Eye (tissue), 1 donor: ENCODE measurements around the gene PAPOLA.
A peak's percentile ranks its signal among the peaks of the same experiment; 100 is the strongest.

Experiments used
- DNase-seq: peaks from one replicate; pipeline ENCODE4 v3.0.0-alpha.2; 2015

Gene PAPOLA

DNA sequence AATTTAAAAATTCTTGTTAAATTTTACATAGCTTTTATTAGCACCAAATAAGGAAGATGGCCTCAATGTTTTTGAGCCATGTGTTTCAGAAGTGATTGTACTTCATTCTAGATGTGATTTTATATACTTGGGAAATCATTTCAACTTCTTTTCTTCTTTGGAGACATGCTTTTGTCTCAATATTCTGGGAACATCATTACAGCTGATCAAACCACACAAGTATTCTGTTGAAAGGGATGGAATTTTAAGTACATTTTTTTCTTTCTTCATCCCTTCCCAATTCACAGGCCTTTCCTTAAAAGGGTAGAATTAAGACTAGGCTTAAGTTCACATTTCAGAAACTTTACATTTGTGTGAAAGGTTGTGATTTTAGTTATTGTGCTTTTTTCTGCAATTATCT is 66.4 kb downstream of the PAPOLA start:
- no peak for DNase-seq

DNA sequence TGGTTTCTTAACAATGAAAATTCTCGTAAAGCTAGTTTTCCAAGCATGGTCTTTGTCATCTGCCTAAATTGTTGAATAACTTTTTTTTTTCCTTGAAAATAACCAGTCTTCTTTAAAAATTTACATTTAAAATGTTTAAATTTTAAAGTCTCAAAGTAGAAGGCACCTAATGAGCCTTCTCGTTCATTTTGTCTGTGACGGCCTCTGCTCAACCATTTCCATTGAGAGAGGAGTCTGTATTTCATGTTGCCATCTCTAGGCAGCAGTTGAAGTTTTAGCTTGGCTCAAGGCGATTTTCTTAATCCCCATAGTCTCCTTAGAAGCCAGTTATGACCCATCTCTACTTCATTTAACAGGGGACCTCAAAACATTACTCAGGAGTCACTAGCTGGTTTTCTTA is 69.1 kb downstream of the PAPOLA start:
- DNase-seq = no peak

DNA sequence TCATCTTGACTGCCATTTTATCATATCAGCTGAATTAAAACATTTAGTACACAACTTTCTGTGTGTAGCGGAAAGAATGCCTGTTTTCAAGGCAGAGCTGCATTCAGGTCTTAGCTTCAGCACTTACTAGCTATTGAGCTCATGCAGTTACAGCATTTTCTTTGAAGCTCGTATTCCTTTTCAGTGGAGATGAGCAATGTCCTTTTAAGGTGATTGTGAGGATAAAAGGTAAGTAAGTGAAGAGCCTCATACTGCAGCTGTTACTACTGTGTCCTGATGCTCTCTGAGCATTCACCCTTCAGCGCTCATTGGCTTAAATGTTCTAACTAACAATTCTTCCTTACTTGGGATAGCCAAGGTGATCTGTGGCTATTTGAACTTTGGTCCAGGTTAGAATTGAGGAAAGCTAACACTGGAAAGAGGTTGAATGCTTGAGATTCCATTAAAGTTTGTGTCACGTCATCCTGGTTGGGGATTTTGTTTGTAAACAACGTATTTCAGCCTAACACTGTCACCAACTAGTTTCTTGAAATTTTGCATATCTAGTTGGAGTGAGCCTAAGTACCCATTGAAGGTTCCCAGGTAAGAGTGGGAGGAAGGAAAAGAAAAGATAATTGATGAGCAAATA is 71.4 kb downstream of the PAPOLA start:
- DNase-seq = no peak

DNA sequence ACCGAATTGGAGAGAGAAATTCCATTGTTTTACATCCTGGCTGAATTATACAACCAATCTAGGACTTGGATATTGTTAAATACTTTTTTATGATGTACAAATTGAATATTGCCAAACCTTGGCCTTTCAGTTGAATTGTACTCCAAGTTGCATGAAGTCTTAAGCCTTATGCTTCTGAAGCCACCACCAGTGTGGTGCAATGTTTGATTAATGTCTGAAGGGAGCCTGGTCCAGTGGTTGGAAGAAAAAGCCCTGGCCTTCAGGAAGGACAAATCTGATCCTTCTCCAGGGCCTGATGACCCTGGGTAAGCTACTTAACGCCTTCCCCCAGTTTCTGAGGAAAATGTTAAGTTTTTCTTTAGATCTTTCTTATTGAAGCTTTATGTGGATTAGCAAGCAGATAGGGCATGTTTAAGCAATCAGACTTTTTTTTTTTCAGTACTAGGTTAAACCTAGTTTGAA is 72.0 kb downstream of the PAPOLA start:
- no peak for DNase-seq

DNA sequence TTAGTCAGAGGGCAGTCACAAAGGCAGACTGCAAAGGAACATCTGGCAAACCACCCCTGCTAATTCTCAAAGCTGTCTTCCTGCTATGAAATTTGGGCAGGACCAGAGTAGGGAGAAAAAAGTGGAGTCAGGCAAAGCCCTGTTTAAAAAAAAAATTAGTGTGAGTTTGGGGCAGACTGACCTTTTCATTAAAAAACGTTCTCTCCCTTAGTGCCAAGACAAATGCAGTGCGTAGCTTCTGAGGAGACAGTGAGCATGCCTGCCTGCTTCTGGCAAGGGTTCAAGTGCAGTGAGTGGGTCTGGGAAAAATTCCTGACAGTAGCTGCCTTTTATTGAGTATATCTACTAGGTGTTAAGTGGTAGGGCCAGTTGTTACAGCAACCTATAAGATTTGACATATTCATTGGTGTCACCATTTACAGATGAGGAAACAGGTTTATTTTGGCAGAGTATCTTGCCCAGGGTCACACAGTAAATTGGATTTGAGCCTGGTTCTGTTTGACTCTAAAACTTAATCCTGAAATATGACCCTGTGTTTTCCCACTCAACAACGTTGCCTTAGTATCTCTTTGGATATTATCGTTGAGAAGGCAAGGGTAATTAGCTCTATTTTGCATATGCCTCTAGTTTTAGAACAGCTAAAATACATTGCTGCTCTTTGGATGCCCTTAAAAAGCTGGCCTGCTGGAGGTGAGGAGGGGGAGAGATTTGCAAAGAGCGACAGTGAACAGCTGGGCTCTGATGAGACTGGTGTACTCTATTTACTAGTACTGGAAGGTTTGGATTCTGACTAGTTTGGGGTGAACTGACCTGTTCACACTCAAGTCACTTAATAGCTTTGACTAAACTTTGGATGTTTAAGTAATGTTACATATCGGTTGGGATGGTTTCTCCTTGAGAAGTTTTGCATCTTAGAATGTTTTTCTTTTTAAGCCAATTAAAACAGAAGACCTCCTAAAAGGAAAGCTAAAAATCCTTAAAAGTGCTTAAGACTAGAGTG is 72.8 kb downstream of the PAPOLA start:
- no peak for DNase-seq

DNA sequence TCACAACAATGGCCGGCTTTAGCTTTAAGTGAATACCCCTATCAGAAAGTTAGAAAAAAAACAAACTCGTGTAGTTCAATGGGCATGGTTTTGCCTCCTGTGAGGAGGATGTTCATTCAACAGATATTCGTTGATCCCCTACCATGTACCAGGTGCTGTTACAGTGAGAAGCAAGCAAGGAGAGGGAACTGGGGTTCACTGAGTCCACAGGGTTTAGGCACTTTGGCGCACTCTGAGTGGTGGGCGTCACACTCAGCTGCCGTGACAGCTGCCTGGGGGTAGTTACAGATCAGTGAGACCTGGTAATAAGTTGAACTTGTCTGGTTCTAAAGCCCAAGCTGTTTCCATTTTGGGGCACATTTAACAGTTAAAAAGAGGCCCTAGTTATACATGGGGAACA is 74.2 kb downstream of the PAPOLA start:
- DNase-seq = no peak

DNA sequence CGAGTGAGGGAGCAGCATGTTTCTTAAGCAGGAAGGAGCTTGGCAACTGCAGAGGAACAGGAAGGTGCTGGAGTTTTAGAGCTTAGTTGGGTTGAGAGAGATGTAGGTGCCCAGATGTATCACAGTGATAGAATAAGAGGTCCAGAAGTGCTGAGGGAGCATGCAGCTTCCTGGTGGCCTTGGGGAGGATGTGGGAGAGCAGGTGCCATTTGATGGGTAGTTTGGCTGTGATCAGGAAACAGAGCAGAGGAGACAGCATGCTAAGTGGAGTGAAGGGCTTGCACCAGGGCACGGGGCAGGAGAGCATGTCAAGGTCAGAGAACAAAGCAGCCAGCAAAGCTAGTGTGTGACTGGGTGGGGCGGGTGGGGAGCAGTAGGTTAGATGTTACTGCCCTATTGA is 74.8 kb downstream of the PAPOLA start:
- DNase-seq = no peak

DNA sequence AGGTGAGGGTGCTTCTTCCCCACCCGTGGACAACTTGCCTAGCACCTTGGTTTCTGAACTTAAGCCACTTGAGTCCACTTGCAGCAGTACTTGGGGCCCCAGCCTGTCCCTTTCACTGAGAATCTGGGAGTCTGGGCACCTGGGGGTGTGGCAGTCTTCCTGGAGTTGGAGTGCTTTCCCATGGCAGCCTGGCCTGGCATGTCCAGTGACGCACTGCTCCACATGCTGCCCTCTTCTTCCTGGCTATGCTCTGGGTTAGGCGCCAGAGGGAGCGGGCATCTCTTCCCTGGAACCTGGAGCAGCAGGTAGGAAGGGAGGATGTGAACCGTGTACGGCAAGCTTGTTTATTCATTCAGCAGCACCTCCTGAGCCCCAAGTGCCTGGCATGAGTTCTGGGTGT is 76.4 kb downstream of the PAPOLA start:
- DNase-seq = no peak

DNA sequence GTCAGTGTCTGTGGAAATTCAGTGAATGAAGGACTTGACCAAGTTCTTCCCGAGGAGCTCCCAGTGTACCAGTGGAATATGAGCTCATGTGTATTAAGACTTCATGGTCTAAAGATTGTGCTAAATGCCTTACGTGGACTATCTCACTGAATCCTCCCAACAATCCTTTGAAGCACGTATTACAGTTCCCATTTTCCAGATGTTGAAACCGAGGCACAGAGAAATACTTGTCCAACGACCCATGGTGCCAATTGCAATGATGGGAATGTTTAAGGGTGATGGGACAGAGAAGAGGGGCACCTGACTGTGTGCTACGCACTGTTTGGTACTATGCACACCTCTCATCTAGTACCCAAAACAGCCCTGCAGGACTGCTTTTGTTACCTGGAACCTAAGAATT is 77.2 kb downstream of the PAPOLA start:
- no peak for DNase-seq

DNA sequence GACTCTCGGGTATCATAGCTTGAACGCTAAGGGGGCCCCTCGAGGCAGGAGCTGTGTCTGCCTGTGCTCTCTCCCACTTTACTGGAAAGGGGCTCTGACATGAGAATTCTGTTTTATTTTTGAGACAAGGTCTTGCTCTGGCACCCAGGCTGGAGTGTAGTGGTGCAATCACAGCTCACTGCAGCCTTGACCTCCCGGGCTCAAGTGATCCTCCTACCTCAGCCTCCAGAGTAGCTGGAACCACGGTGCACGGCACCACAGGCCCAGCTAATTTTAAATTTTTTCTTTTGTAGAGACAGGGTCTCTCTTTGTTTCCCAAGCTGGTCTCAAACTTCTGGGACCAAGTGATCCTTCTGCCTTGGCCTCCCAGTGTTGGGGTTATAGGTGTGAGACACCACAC is 77.7 kb downstream of the PAPOLA start:
- no peak for DNase-seq

DNA sequence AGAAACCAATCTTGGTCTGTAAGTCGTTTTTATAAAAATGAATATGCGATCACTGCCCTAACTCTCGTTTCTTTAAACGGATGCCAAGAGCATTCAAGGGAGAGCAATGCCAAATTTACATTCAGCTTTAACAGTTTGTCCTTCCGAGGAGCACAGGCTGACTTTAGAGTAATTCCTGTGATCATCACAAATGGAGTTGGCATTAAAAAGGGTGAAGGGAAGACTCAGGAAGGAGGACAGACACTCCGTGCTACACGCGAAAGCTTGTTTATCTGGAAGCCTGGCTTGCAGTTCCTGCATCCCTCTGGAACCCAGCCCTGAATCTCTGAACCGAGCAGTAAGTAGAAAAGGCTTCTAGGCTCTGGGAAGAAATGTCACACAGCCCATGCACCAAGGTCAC is 78.4 kb downstream of the PAPOLA start:
- DNase-seq = no peak

DNA sequence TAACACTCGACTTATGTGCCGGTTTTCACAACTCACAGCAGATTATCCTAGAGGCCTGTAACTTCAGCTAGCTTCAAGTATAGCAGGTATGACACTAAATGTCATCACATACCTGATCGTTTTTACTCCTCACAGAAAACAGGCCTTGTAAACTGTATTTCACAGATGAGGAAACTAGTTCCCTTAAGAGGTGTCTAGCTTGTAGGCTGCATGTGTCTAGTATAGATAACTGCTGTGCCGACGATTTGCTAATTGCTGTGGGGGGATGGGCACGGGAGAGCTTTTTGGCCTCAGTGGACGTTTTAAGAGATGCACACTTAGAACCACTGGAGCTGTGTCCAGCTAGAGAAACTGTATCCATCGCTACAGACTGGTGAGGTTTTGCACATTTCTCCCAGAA is 78.8 kb downstream of the PAPOLA start:
- DNase-seq = no peak

DNA sequence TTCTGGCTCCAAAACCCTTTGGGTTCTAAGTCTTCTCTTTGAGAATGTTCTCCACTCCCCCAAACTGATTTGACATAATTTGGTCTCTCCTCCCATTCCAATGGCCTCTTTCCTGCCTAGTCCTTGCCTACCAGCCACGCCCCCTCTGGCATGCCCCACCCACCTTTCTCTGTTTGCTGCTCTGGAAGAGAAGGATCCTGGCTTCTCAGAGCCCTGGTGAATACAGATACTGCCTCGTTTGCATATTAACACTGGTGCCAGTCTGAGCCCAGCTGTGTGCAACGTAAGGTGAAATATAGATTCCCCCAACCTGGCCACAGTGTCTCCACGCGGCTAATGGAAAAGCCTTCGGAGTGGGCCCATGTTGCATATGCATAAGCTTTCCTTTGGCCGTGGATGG is 79.7 kb downstream of the PAPOLA start:
- no peak for DNase-seq

DNA sequence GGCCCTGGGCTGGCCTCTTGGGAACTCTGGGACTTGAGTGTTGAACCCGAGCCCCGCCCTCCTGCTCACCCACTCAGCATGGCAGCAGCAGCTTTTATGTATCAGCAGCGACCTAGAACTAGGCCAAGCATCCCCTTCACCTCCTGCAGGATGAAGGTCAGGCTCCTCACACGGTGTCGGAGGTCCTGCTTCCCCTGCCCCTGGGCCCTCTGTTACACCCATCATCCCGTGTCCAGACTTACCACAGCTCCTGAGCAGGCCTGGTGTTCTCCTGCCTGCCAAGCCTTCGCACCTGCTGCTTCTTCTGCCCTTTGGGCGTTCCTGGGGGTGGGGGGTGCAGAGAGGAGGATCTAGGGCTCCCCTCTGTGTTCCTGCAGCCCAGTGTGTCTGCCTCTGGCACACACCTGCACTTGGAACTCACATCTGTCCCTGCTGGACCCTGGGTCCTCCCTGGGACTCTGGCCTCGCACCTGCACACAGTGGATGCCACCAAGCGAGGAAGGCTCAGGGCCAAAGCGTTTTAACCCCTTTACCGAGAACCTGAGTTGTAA is 80.3 kb downstream of the PAPOLA start:
- DNase-seq = no peak

DNA sequence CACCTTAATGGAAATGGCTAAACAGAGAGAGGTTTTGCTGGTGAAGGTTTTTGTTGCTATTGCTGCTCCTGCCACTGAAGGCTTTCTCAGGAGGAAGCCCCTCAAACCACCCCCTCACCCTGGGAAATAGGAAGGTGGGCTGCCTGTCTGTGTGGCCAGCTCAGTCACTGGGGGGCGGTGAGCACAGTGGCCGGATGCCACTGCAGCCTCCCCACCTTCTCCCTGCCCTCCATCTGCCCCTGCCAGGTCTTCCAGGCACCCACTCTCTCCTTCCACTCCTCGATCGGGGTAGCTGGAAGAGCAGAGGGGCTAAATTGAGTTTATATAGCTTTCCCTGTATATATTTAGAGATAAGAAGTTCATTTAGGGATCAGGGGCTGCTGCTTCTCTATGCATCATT is 80.8 kb downstream of the PAPOLA start:
- no peak for DNase-seq

DNA sequence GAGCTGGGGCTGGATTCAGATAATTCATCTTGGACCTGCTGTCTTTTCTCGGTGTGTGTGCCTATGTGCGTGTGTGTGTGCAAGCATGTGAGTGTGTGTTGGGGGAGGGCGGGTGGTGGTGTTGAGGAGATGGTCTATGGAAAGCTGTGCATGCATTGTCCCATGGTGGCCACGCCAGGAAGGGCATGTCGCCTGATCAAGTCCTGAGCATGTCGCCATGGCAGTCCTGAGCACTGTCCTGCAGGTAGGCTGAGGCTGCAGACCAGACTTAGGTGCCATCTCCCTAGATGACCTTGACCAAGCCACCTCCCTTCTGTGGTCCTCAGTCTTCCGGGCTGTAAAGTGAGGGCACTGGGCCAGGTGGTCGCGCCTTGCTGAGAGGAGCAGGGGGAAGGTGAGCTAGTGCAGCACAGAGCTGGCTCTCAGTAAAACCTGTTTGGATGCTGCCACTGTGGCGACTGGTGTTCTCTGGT is 81.4 kb downstream of the PAPOLA start:
- no peak for DNase-seq

DNA sequence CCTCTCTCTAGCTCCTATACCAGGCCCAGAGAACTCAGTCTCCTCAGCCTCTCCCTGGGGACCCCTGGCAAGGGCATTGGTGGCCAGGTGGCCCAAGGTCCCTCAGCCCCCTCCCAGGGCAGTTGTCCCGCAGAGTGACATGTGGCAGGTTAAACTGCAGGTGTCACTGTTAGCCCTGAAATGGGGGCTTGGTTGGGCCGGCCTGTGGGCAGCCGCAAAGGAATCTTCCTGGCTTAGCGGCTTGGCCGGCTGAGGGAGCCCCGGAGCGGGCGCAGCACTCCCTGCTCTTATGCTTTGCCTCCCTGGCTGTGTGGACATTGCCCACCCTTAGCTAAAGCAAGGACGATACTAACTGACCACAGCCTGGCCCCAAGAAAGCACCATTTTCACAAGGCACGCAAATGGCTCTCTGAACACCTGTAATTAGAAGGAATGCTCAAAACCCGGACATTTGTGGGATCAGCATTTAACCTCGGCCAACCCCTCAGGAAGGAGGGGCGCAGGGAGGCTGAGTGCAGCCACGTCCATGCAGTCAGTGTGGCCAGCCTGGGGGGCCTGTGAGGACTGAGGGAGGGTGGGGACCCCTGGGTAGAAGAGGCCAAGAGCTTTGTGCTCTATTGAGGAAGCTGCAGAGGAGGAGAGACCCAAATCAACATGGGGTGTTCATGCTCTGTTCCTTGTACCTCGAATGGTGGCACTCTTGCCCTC is 82.2 kb downstream of the PAPOLA start:
- DNase-seq = peak; percentile 88

DNA sequence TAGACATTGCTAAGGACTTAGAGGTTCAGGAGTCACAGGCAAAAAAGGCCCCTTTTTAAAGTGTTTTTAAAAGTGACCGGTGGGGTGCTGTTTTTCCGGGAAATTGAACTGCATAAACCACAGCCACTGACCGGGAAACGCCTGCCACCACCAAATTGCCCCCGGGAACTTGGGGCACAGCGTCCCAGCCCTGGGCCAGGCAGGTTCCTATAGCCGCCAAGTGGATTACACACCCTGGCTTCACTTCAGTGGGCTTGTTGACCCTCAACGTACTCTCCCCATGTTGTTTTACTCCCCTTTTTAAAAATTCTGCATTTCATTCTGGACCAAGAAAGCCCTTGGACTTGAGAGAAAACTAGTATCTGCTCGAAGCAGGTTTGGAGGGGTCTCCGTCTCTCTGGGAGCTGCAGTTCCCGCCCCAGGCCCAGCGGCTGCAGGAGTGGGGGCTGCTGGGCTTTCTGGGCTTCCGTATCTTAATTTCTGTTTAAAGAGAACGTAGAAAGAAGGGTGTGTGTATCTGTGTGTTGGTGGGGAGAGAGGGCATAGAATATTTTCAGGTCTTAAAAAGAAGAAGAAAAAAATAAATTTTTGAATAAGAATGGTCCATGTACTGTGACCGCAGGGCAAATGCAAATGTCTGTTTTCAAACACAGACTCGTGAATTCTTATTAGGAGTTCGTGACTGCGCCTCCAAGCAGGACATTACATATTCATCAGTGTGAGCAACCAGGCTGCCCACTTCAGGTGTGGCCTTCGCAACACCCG is 82.9 kb downstream of the PAPOLA start:
- DNase-seq = no peak

DNA sequence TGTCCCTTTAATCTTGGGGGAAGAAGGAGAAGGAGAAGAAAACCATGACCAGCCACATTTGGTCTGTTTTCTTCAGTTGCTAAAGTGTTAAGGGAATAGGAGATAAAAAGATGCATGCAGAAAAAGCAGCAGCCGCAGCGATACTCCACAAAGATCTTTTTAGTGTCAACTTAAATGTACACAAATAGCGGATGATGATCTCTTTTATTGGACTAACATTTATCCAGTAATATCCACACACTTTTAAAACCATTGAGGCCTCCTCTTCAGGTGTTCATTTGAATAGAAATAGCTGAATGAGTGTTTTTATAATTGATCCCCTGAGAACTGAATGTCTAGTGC is 83.5 kb downstream of the PAPOLA start:
- DNase-seq = no peak

DNA sequence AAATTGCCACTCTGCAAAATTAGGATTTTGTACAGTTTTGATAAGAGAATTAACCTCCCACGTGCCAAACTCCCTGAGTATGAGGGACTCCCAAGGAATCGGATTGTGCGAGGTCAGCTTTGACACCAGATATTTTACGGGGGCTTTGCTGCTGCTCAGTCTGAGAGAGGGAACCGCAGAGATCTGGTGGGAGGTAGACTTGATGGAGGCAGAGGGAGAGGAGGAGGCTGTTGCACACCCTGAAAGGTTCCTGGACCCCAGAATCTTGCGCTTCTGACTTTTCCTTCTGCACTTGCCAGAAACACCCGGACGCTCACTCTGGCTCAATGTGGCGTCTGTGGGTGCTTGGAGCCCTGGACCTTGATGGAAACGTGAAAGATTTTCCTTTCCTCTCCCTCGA is 83.9 kb downstream of the PAPOLA start:
- DNase-seq = no peak

DNA sequence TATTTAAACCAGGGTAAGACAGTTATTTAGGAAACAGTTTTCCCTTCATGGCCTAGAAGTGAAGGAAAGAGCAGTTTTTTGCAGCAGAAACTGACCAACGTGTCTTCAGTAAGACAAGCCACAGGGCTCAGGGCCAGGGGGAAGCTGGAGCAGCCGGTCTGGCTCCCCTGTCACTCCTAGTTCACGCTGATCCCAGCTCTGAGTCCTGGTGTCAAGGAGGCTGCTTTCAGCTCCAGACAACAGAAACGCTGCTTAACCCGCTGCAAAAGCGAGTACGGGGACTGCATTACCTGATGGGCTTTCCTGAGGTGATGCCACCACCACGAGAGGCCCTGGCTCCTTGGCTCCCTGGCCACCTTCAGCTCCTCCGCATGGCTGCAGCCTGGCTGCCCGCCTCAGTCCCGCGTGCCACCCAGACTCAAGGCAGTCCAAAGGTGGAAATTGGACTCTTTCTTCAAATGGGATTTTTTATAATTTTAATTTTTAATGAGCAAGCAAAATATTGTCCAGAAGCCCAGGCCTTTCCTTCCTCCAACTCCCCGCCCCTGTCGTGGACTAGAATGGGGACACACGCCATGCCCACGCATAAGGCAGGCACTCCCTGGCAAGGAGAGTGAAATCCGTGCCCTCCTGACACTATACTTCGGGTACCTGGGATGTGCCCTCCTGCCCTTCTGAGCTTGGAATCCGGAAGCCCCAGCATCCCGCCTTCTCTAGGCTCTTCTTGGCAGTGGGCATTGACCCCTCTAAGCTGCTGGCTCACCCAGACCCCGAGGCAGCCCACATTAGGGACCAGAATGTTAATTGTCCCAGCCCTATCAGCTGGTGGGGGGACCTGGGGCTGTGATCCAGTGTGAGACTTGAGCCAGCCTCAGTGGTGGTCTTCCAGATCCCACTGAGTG is 85.0 kb downstream of the PAPOLA start:
- DNase-seq = peak; percentile 57
